Measurements from ENCODE around the gene FAM234A. TPM values are rescaled to one million over a fixed set of nuclear protein-coding genes. Genes with fewer than 3 reads are reported as not detected.

The FAM234A gene
- total RNA-seq, 1 donor from 2014 or later = 129 TPM

DNA sequence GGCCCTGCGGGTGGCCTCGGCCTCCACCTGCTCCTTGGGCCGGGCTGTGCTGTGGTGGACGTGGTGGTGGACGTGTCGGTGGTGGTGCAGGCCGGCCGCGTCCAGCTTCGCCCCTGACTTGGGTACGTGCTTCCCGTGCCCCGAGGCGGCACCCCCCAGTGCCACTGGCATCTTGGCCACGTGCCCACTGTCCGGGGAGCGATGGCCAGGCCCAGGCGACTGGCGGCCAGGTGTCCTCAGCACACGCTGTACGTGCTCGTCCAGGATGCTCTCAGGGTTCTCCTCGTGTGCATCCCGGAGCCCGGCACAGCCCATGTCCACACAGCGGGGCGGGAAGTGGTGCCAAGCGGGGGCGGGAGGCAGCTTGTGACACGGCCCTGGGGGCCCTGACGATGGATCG is 63.2 kb downstream of the FAM234A start:
- Mint-ChIP-seq H3K27me3 (no peaks in the 10 kb centered on the region), H3K9me3 (ENCODE audit: low read depth) (no peaks in the 10 kb centered on the region), H3K27ac (no peak overlapping the region), H3K4me3 (ENCODE audit: low read depth) (no peak overlapping the region), H3K36me3 (ENCODE audit: insufficient read depth) (peaks cover 3% of the 10 kb centered on the region), H3K4me1 (ENCODE audit: low read depth) (no peaks in the 10 kb centered on the region)
- DNase-seq (ENCODE audit: low spot score, unreplicated experiment) = no peak
- TF ChIP-seq, protein P1, sequence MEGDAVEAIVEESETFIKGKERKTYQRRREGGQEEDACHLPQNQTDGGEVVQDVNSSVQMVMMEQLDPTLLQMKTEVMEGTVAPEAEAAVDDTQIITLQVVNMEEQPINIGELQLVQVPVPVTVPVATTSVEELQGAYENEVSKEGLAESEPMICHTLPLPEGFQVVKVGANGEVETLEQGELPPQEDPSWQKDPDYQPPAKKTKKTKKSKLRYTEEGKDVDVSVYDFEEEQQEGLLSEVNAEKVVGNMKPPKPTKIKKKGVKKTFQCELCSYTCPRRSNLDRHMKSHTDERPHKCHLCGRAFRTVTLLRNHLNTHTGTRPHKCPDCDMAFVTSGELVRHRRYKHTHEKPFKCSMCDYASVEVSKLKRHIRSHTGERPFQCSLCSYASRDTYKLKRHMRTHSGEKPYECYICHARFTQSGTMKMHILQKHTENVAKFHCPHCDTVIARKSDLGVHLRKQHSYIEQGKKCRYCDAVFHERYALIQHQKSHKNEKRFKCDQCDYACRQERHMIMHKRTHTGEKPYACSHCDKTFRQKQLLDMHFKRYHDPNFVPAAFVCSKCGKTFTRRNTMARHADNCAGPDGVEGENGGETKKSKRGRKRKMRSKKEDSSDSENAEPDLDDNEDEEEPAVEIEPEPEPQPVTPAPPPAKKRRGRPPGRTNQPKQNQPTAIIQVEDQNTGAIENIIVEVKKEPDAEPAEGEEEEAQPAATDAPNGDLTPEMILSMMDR (IDR thresholded peaks at IDR 0.05; ENCODE audit: unreplicated experiment) = no peak

DNA sequence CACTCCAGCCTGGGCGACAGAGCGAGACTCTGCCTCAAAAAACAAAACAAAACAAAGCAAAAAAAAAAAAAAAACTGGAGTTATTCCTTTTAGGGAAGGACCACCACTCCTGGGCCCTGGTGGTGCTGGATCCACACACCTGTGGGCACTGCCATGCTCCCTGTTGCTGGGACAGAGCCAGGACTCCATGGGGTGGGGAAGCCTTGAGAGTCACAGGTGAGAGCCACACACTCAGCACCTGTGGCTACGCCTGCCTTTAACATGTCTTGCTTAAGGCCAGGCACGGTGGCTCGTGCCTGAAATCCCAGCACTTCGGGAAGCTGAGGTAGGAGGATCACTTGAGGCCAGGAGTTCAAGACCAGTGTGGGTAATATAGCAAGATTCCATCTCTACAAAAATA is 66.6 kb downstream of the FAM234A start:
- no peaks in the 10 kb centered on the region for H3K27me3 Mint-ChIP-seq
- DNase-seq (ENCODE audit: low spot score, unreplicated experiment) = no peak
- peaks cover 4% of the 10 kb centered on the region for H3K36me3 Mint-ChIP-seq (ENCODE audit: insufficient read depth)
- no peaks in the 10 kb centered on the region for H3K4me1 Mint-ChIP-seq (ENCODE audit: low read depth)
- no peak overlapping the region for H3K4me3 Mint-ChIP-seq (ENCODE audit: low read depth)
- TF ChIP-seq, protein P1 (IDR thresholded peaks at IDR 0.05; ENCODE audit: unreplicated experiment) = no peak
- no peaks in the 10 kb centered on the region for H3K9me3 Mint-ChIP-seq (ENCODE audit: low read depth)
- no peak overlapping the region for H3K27ac Mint-ChIP-seq

DNA sequence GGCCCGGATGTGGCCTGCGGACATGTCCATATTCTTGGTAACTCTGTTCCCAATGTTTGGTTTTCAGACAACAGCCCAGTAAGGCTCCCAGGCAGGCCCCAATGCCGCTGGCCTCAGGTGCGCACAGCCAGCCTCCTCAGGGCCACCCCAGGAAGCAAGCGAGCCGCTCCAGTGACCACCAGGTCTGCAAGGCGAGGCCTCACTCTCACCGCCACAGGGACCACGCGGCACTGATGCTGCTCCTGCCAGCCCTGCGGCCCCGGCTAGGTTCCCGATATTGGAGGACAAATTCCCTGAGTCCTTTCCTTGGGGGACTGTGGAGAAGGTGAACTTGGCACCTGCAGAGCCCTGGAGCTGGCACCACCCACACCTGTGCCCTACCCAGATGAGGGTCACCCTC is 67.3 kb downstream of the FAM234A start:
- no peak for DNase-seq (ENCODE audit: low spot score, unreplicated experiment)
- Mint-ChIP-seq H3K27me3 (no peaks in the 10 kb centered on the region), H3K27ac (no peak overlapping the region), H3K9me3 (ENCODE audit: low read depth) (no peaks in the 10 kb centered on the region), H3K4me3 (ENCODE audit: low read depth) (no peak overlapping the region), H3K4me1 (ENCODE audit: low read depth) (no peaks in the 10 kb centered on the region), H3K36me3 (ENCODE audit: insufficient read depth) (peaks cover 4% of the 10 kb centered on the region)
- TF ChIP-seq, protein P1 (IDR thresholded peaks at IDR 0.05; ENCODE audit: unreplicated experiment) = no peak

DNA sequence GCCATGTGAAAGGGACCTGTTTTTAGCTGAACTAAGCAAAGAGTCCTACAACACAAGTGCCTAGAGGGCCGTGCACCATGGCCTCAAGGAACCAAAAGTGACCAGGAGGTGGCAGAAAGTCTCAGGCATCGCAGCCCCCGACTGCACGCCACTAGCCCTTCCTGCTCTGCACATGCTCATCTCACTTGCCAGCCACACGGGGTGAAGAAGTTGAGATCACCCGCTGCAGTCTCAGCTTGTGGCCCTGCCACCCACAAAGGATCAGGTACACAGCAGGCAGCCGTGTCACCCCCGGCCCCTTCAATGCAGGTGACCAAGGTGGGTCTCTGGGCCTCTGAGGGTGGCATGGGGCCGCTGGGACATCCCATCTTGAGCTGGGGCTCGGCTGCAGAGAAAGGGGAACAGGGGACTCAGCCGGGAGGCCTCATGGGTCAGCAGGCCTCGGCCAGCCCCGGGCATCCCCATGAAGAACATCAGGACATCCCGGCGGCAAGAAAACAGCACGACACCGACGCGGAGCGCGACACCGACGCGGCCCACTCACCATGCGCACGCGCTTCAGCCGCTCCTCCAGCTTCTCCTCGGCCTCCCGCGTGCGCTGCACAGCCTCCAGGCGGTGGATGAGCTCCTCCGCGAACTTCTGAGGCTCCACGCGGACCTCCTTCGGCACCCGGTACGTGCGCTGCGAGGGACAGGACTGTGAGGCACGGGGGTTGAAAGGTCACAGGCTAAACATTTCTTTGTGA is 69.3 kb downstream of the FAM234A start:
- TF ChIP-seq, protein P1 (IDR thresholded peaks at IDR 0.05; ENCODE audit: unreplicated experiment) = no peak
- Mint-ChIP-seq H3K36me3 (ENCODE audit: insufficient read depth) (peaks cover 3% of the 10 kb centered on the region), H3K27me3 (no peaks in the 10 kb centered on the region), H3K27ac (no peak overlapping the region), H3K9me3 (ENCODE audit: low read depth) (no peaks in the 10 kb centered on the region), H3K4me1 (ENCODE audit: low read depth) (no peaks in the 10 kb centered on the region), H3K4me3 (ENCODE audit: low read depth) (no peak overlapping the region)
- no peak for DNase-seq (ENCODE audit: low spot score, unreplicated experiment)

DNA sequence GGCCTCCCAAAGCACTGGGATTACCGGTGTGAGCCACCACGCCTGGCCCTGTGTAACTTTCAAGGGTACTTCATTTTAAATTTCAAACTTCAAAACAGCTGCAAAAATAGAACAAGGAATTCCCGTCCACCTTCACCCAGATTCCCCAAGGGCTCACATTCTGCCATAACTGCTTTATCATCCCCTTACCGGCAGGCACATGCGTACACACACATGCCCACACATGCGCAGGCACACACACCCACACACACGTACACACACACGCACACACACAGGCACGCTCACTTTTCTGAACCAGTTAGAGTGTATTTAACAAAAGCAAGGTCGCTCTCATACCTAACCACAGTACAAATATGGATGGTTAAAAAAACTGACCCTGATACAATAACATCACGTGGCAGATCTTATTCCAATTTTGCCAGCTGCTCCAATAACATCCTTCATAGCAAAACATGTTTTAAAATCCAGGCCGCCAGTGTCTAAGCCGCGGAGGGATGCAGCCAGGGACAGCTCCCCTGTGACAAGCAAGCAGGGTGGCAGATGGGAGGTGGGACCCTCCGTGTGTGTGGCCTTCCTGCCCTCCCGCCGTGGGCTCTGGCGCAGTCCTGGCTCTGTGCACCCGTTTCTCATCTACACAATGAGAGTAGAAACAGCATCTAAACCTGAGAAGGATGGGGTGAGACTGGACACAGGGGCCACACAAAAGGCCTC is 71.5 kb downstream of the FAM234A start:
- no peak for DNase-seq (ENCODE audit: low spot score, unreplicated experiment)
- peaks cover 3% of the 10 kb centered on the region for H3K36me3 Mint-ChIP-seq (ENCODE audit: insufficient read depth)
- no peak overlapping the region for H3K27ac Mint-ChIP-seq
- TF ChIP-seq, protein P1 (IDR thresholded peaks at IDR 0.05; ENCODE audit: unreplicated experiment) = no peak
- H3K4me1 Mint-ChIP-seq (ENCODE audit: low read depth) = no peaks in the 10 kb centered on the region
- H3K9me3 Mint-ChIP-seq (ENCODE audit: low read depth) = no peaks in the 10 kb centered on the region
- H3K4me3 Mint-ChIP-seq (ENCODE audit: low read depth) = no peak overlapping the region
- H3K27me3 Mint-ChIP-seq = no peaks in the 10 kb centered on the region

Measured in progenitor cell of endocrine pancreas (in vitro differentiated cells).